HG03139 (cell line): ENCODE measurements around the gene TSPEAR.
"Not testable (repeated sequence)": the region's sequence is repeated elsewhere in the genome, so short reads cannot be mapped to it uniquely, and the experiment has no call there.

Source experiments
- ATAC-seq: cut with Tn5 transposase; IDR thresholded peaks from one replicate; pipeline ENCODE4 v1.9.1; 2021; ENCODE audit not compliant: unreplicated experiment

TSPEAR gene

GRCh38 chr21:44703731-44704635 is 7.4 kb downstream of the TSPEAR start:
- ATAC-seq = no peak

GRCh38 chr21:44702973-44703730 is 8.2 kb downstream of the TSPEAR start:
- no peak for ATAC-seq

- no peak for ATAC-seq
Observed at GRCh38 chr21:44702111-44702972, 9.0 kb downstream of the TSPEAR start.

- ATAC-seq = no peak
Observed at GRCh38 chr21:44701541-44701940, 9.8 kb downstream of the TSPEAR start.

GRCh38 chr21:44701023-44701400 is 10.4 kb downstream of the TSPEAR start:
- no peak for ATAC-seq

GRCh38 chr21:44700101-44701022 is 11.0 kb downstream of the TSPEAR start:
- no peak for ATAC-seq

GRCh38 chr21:44699502-44700001 is 11.8 kb downstream of the TSPEAR start:
- ATAC-seq = no peak

GRCh38 chr21:44697811-44698734 is 13.3 kb downstream of the TSPEAR start:
- no peak for ATAC-seq

- not testable (repeated sequence) for ATAC-seq
Observed at GRCh38 chr21:44697172-44697810, 14.1 kb downstream of the TSPEAR start, which contains the start of gene KRTAP10-12. KRTAP10-12 (plus strand) TSS chr21:44697172; CDS start chr21:44697202, 30 bp downstream.

- no peak for ATAC-seq
Observed at GRCh38 chr21:44696572-44696971, 14.8 kb downstream of the TSPEAR start.

- ATAC-seq = no peak
Observed at GRCh38 chr21:44695641-44696040, 15.7 kb downstream of the TSPEAR start.

GRCh38 chr21:44695184-44695583 is 16.2 kb downstream of the TSPEAR start:
- ATAC-seq = no peak

- no peak for ATAC-seq
Observed at GRCh38 chr21:44694776-44695175, 16.6 kb downstream of the TSPEAR start.

- ATAC-seq = no peak
Observed at GRCh38 chr21:44692798-44693512, 18.4 kb downstream of the TSPEAR start.

GRCh38 chr21:44691686-44692085 is 19.7 kb downstream of the TSPEAR start:
- ATAC-seq = no peak

GRCh38 chr21:44689740-44690139 is 21.6 kb downstream of the TSPEAR start:
- not testable (repeated sequence) for ATAC-seq

GRCh38 chr21:44687671-44688070 is 23.7 kb downstream of the TSPEAR start:
- ATAC-seq = no peak
